ENCODE results near the gene HOXD3. TPM values are rescaled to one million over a fixed set of nuclear protein-coding genes. Genes with fewer than 3 reads are reported as not detected.

Gene HOXD3
- total RNA-seq, 2 experiments from 2014 or later: not detected

- no peaks in the 10 kb centered on the region for H3K9me3 ChIP-seq (ENCODE audit: low read length)
- no peak for DNase-seq (ENCODE audit: low spot score)
- no peaks in the 10 kb centered on the region for H3K79me2 ChIP-seq (ENCODE audit: insufficient read depth, low read depth, low read length)
- H3K4me3 ChIP-seq (ENCODE audit: low read depth, low read length, poor library complexity, severe bottlenecking): no peak overlapping the region
- ChIA-PET CTCF (ENCODE audit: unreplicated experiment) (no interaction called here), POLR2A (no interaction called here)
- H3K4me2 ChIP-seq (ENCODE audit: low read length): no peak overlapping the region
- TF ChIP-seq EZH2phosphoT487 (IDR thresholded peaks at IDR 0.05; ENCODE audit: borderline replicate concordance, low read depth, low read length): no peak
- no peak for TF ChIP-seq CTCF (conservative IDR thresholded peaks at IDR 0.05; ENCODE audit: low read length)
- intact Hi-C loops (cut with micrococcal nuclease; ENCODE audit: unreplicated experiment): no loop called here
- H3K9me2 ChIP-seq (ENCODE audit: insufficient read depth, low read length): no peaks in the 10 kb centered on the region
- no peaks in the 10 kb centered on the region for H3K36me3 ChIP-seq (ENCODE audit: insufficient read depth, low read length)
- H4K20me1 ChIP-seq (ENCODE audit: insufficient read depth, low read length): no peaks in the 10 kb centered on the region
- no peaks in the 10 kb centered on the region for H3K4me1 ChIP-seq (ENCODE audit: insufficient read depth, low read length, poor library complexity, severe bottlenecking)
- no peak overlapping the region for H3K27ac ChIP-seq (ENCODE audit: low read depth, low read length, poor library complexity, severe bottlenecking)
- no TSS peak for BruUV-seq (replicated peaks)
- no peak overlapping the region for H2AFZ ChIP-seq (ENCODE audit: low read length)
These were observed 42.0 kb upstream of the HOXD3 start for GRCh38 chr2:176114930-176115625.

- POLR2A ChIA-PET: no interaction called here
- intact Hi-C loops (cut with micrococcal nuclease; ENCODE audit: unreplicated experiment): no loop called here
These were observed 41.0 kb upstream of the HOXD3 start, which contains the start of gene HOXD10 for GRCh38 chr2:176115883-176116813. TSS of gene HOXD10 (plus strand) at chr2:176116778. CDS start at chr2:176116834, 56 bp downstream.

More at GRCh38 chr2:176115883-176116813, 41.0 kb upstream of the HOXD3 start, which contains the start of gene HOXD10:
- Histone ChIP-seq H3K4me2 (ENCODE audit: low read length) (no peak within 1 kb of the TSS), H3K36me3 (ENCODE audit: insufficient read depth, low read length) (no peaks in the 10 kb centered on the region), H3K9me2 (ENCODE audit: insufficient read depth, low read length) (no peaks in the 10 kb centered on the region), H3K4me3 (ENCODE audit: low read depth, low read length, poor library complexity, severe bottlenecking) (no peak within 1 kb of the TSS), H3K9me3 (ENCODE audit: low read length) (no peaks in the 10 kb centered on the region), H4K20me1 (ENCODE audit: insufficient read depth, low read length) (no peaks in the 10 kb centered on the region), H3K27ac (ENCODE audit: low read depth, low read length, poor library complexity, severe bottlenecking) (no peak within 1 kb of the TSS), H2AFZ (ENCODE audit: low read length) (no peak within 1 kb of the TSS), H3K79me2 (ENCODE audit: insufficient read depth, low read depth, low read length) (no peaks in the 10 kb centered on the region), H3K4me1 (ENCODE audit: insufficient read depth, low read length, poor library complexity, severe bottlenecking) (no peaks in the 10 kb centered on the region)
- no TSS peak for BruUV-seq (replicated peaks)
- no peak for DNase-seq (ENCODE audit: low spot score)
- CTCF ChIA-PET (ENCODE audit: unreplicated experiment): no interaction called here
- TF ChIP-seq CTCF (conservative IDR thresholded peaks at IDR 0.05; ENCODE audit: low read length) (no peak), EZH2phosphoT487 (IDR thresholded peaks at IDR 0.05; ENCODE audit: borderline replicate concordance, low read depth, low read length) (no peak)

All from OCI-LY7 (cell line).